Epithelial cell of esophagus (primary cell): ENCODE results near the gene CDH13.

Experiments
- DNase-seq: peaks from one replicate; pipeline ENCODE4 v3.0.0; 2010; ENCODE audit warnings: low read depth
- H3K4me3 ChIP-seq: 2 replicates; pipeline ENCODE4 v1.5.1; 2011; ENCODE audit warnings: mild to moderate bottlenecking, low read length, control low read depth
- CTCF ChIP-seq: IDR thresholded peaks from 2 replicates; pipeline ENCODE4 v1.5.1; 2011; ENCODE audit warnings: low read depth, mild to moderate bottlenecking, low read length, control low read depth, inconsistent platforms; ENCODE audit not compliant: insufficient read depth; ENCODE audit errors: missing control alignments

The CDH13 gene

GRCh38 chr16:83603723-83604570 lies 977.2 kb downstream of the CDH13 start:
- H3K4me3 ChIP-seq, result no peak overlapping the region
- DNase-seq, result no peak
- no peak for TF ChIP-seq CTCF

GRCh38 chr16:83606486-83607030 lies 979.8 kb downstream of the CDH13 start:
- peak; percentile 18 for TF ChIP-seq CTCF
- DNase-seq, result no peak
- H3K4me3 ChIP-seq, result no peak overlapping the region

GRCh38 chr16:83609178-83609577 lies 982.4 kb downstream of the CDH13 start:
- TF ChIP-seq CTCF, result no peak
- no peak overlapping the region for H3K4me3 ChIP-seq
- DNase-seq, result no peak

- DNase-seq, result peak; percentile 40
- TF ChIP-seq CTCF, result no peak
- H3K4me3 ChIP-seq, result no peak overlapping the region
Observed at GRCh38 chr16:83615141-83615952, 988.6 kb downstream of the CDH13 start.

GRCh38 chr16:83615953-83616350 lies 989.2 kb downstream of the CDH13 start:
- no peak overlapping the region for H3K4me3 ChIP-seq
- TF ChIP-seq CTCF, result no peak
- no peak for DNase-seq

- TF ChIP-seq CTCF, result no peak
- no peak overlapping the region for H3K4me3 ChIP-seq
- no peak for DNase-seq
Observed at GRCh38 chr16:83619381-83620150, 992.8 kb downstream of the CDH13 start.
